ENCODE data around the gene STPG2. TPM values are rescaled to one million over a fixed set of nuclear protein-coding genes. Genes with fewer than 3 reads are reported as not detected.
A peak's percentile ranks its signal among the peaks of the same experiment; 100 is the strongest.

STPG2 gene
- total and polyA plus RNA-seq, 2 donors (not counting 1 experiment from before 2014, with no cell fraction given), result 0.13 to 0.49 TPM

DNA sequence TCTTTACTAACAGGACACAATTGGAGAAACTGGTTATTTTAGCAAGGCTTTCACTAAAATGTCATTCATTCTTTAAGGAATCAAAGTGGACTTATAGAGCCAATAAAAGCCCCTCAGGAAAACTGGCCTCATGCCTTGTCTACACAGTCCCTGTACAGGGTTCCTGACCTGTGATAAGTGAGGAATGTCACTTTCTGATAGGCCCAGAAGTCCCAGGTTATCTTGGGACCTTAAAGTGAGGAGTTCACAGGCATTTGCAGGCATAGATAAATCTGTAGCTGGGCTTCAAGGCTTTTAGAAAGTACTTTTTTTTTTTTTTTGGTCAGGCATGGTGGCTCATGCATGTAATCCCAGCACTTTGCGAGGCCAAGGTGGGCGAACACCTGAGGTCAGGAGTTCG is 19.4 kb upstream of the STPG2 start:
- 83% methylated on average over 3 of the region's 3 CpGs for WGBS (ENCODE audit: insufficient coverage)
- no peak overlapping the region for H3K9ac ChIP-seq (ENCODE audit: low read length)
- H3K79me2 ChIP-seq (ENCODE audit: control insufficient read depth, insufficient read depth, low read length), result no peaks in the 10 kb centered on the region
- intact Hi-C loops (cut with micrococcal nuclease), result no loop called here
- no peak for ATAC-seq (ENCODE audit: low read depth)
- H3K9me3 Mint-ChIP-seq (ENCODE audit: insufficient read depth), result no peaks in the 10 kb centered on the region
- ChIA-PET POLR2A (no interaction called here), CTCF (interaction anchor here (0.6 kb wide), 2 partner anchors 303 to 940 kb away, joined by 3 read pairs; no protein-coding TSS in a partner anchor)
- H4K20me1 ChIP-seq (ENCODE audit: control insufficient read depth, insufficient read depth, low read length, poor library complexity, severe bottlenecking), result no peaks in the 10 kb centered on the region
- H3K9me3 ChIP-seq (ENCODE audit: control extremely low read depth in 1 of 3, control insufficient read depth in 2 of 3, insufficient read depth in 1 of 3, low read length in 2 of 3), result peaks cover 0 to 3% (median 0%) of the 10 kb centered on the region in 3 donors
- no peak overlapping the region for H3K27ac ChIP-seq (ENCODE audit: low read length in 2 of 2)
- no peaks in the 10 kb centered on the region for H3K36me3 ChIP-seq (replicated peaks in 1 of 2; ENCODE audit: control extremely low read depth in 1 of 2, control insufficient read depth in 1 of 2, extremely low read depth in 1 of 2, insufficient read depth in 2 of 2, low read length in 1 of 2)
- H3K4me1 ChIP-seq (ENCODE audit: control insufficient read depth in 2 of 2, insufficient read depth in 2 of 2, low read length in 2 of 2), result no peaks in the 10 kb centered on the region
- H3K27me3 Mint-ChIP-seq, result no peaks in the 10 kb centered on the region
- H2AFZ ChIP-seq (ENCODE audit: insufficient read depth, low read depth, low read length, poor library complexity, severe bottlenecking), result no peak overlapping the region
- H3K4me1 Mint-ChIP-seq, result no peaks in the 10 kb centered on the region
- no peak for DNase-seq
- H3K4me2 ChIP-seq (replicated peaks; ENCODE audit: low read depth, low read length, poor library complexity, severe bottlenecking), result no peak overlapping the region
- H3K4me3 Mint-ChIP-seq, result no peak overlapping the region
- no peaks in the 10 kb centered on the region for H3K27me3 ChIP-seq (replicated peaks in 1 of 4; ENCODE audit: control extremely low read depth in 1 of 4, control insufficient read depth in 3 of 4, insufficient read depth in 4 of 4, low read length in 3 of 4)
- H3K4me3 ChIP-seq (ENCODE audit: control extremely low read depth in 1 of 5, extremely low read depth in 1 of 5, insufficient read depth in 1 of 5, low read depth in 2 of 5, low read length in 4 of 5), result no peak overlapping the region
- no peak for TF ChIP-seq CTCF (IDR thresholded peaks at IDR 0.05)
- no peak for TF ChIP-seq EZH2 (IDR thresholded peaks at IDR 0.05; ENCODE audit: borderline replicate concordance, insufficient read depth, low read depth, low read length, poor library complexity, severe bottlenecking)
- H3K27ac Mint-ChIP-seq, result no peak overlapping the region

- no peak for TF ChIP-seq CTCF (IDR thresholded peaks at IDR 0.05)
- no peak for TF ChIP-seq EZH2 (IDR thresholded peaks at IDR 0.05; ENCODE audit: borderline replicate concordance, insufficient read depth, low read depth, low read length, poor library complexity, severe bottlenecking)
- Mint-ChIP-seq H3K4me1 (peaks cover 23% of the 10 kb centered on the region), H3K9me3 (ENCODE audit: insufficient read depth) (no peaks in the 10 kb centered on the region), H3K27ac (peak overlapping the region; percentile 59), H3K27me3 (no peaks in the 10 kb centered on the region), H3K4me3 (peak overlapping the region; percentile 55)
- ChIA-PET CTCF (interaction anchor here (0.8 to 4.3 kb wide), 17 partner anchors 8 to 1312 kb away, joined by 3 to 60 read pairs (median 3); partner anchors contain the start of genes METAP1, RAP1GDS1 and STPG2), POLR2A (interaction anchor here (1.4 to 2.2 kb wide), 2 partner anchors 53 to 110 kb away, joined by 5 to 13 read pairs; partner anchors contain the start of gene RAP1GDS1)
- H3K36me3 ChIP-seq (replicated peaks in 1 of 2; ENCODE audit: control extremely low read depth in 1 of 2, control insufficient read depth in 1 of 2, extremely low read depth in 1 of 2, insufficient read depth in 2 of 2, low read length in 1 of 2), result no peaks in the 10 kb centered on the region
- peaks cover 0 to 2% (median 0%) of the 10 kb centered on the region in 3 donors for H3K9me3 ChIP-seq (ENCODE audit: control extremely low read depth in 1 of 3, control insufficient read depth in 2 of 3, insufficient read depth in 1 of 3, low read length in 2 of 3)
- no CpG with 5 or more reads among the region's 4 CpGs for WGBS (ENCODE audit: insufficient coverage)
- peak overlapping the region; percentile 29 for H2AFZ ChIP-seq (ENCODE audit: insufficient read depth, low read depth, low read length, poor library complexity, severe bottlenecking)
- H4K20me1 ChIP-seq (ENCODE audit: control insufficient read depth, insufficient read depth, low read length, poor library complexity, severe bottlenecking), result no peaks in the 10 kb centered on the region
- intact Hi-C loops (cut with micrococcal nuclease), result loop anchor here (2.0 kb wide), 4 partner anchors 109 to 1253 kb away; partner anchors contain the start of gene RAP1GDS1
- H3K27me3 ChIP-seq (replicated peaks in 1 of 4; ENCODE audit: control extremely low read depth in 1 of 4, control insufficient read depth in 3 of 4, insufficient read depth in 4 of 4, low read length in 3 of 4), result no peaks in the 10 kb centered on the region
- H3K79me2 ChIP-seq (ENCODE audit: control insufficient read depth, insufficient read depth, low read length), result no peaks in the 10 kb centered on the region
- H3K9ac ChIP-seq (ENCODE audit: low read length), result no peak overlapping the region
- ATAC-seq (ENCODE audit: low read depth) (peak; percentile 36), DNase-seq (peak; percentile 15)
- H3K27ac ChIP-seq (ENCODE audit: low read length in 2 of 2), result no peak overlapping the region
- peaks cover 7 to 20% of the 10 kb centered on the region in 2 donors for H3K4me1 ChIP-seq (ENCODE audit: control insufficient read depth in 2 of 2, insufficient read depth in 2 of 2, low read length in 2 of 2)
- peak overlapping the region in 1 of 5 experiments; percentile 52 for H3K4me3 ChIP-seq (ENCODE audit: control extremely low read depth in 1 of 5, extremely low read depth in 1 of 5, insufficient read depth in 1 of 5, low read depth in 2 of 5, low read length in 4 of 5)
- no peak overlapping the region for H3K4me2 ChIP-seq (replicated peaks; ENCODE audit: low read depth, low read length, poor library complexity, severe bottlenecking)
Observed at GRCh38 chr4:98151145-98151924, 8.1 kb upstream of the STPG2 start.

Data from B cell (primary cell).